OCI-LY1 (cell line): ENCODE results near the gene NUFIP1.

Source experiments
- H2AFZ ChIP-seq: fragments of 200-600 bp; sonication (generic), shearing (Covaris generic); 2 replicates; pipeline ENCODE4 v1.6.0; 2014; ENCODE audit warnings: antibody characterized with exemption, mild to moderate bottlenecking, low read length
- H3F3A ChIP-seq: fragments of 200-600 bp; sonication (generic), shearing (Covaris generic); 2 replicates; pipeline ENCODE4 v1.6.0; 2014; ENCODE audit warnings: mild to moderate bottlenecking, antibody characterized with exemption, low read length, moderate library complexity; ENCODE audit not compliant: insufficient read depth
- H3K27ac ChIP-seq: fragments of 200-600 bp; sonication (generic); 2 replicates; pipeline ENCODE4 v1.5.1; 2014; ENCODE audit warnings: low read length, mixed run types, mild to moderate bottlenecking, low read depth; ENCODE audit not compliant: poor library complexity, severe bottlenecking
- H3K27me3 ChIP-seq: fragments of 200-600 bp; sonication (generic); 2 replicates; pipeline ENCODE4 v1.6.0; 2014; ENCODE audit warnings: antibody characterized with exemption, mild to moderate bottlenecking, low read length, moderate library complexity; ENCODE audit not compliant: insufficient read depth
- H3K36me3 ChIP-seq: fragments of 200-600 bp; sonication (generic); 2 replicates; pipeline ENCODE4 v1.6.1; 2014; ENCODE audit warnings: mild to moderate bottlenecking, antibody characterized with exemption, low read length, moderate library complexity, mixed read lengths; ENCODE audit not compliant: insufficient read depth
- H3K4me1 ChIP-seq: fragments of 200-600 bp; sonication (generic); 2 replicates; pipeline ENCODE4 v1.5.1; 2014; ENCODE audit warnings: mild to moderate bottlenecking, low read length, moderate library complexity; ENCODE audit not compliant: insufficient read depth, severe bottlenecking
- H3K4me2 ChIP-seq: fragments of 200-600 bp; sonication (generic), shearing (Covaris generic); 2 replicates; pipeline ENCODE4 v1.6.1; 2014; ENCODE audit warnings: low read length
- H3K4me3 ChIP-seq: fragments of 200-600 bp; sonication (generic); 2 replicates; pipeline ENCODE4 v1.5.1; 2014; ENCODE audit warnings: low read length, low read depth, mild to moderate bottlenecking, mixed read lengths; ENCODE audit not compliant: poor library complexity, severe bottlenecking
- H3K79me2 ChIP-seq: fragments of 200-600 bp; shearing (Covaris generic); 2 replicates; pipeline ENCODE4 v1.6.1; 2016; ENCODE audit warnings: mixed run types, low read length, mixed read lengths; ENCODE audit not compliant: insufficient read depth
- H3K9ac ChIP-seq: fragments of 200-600 bp; sonication (generic), shearing (Covaris generic); 2 replicates; pipeline ENCODE4 v1.6.1; 2014; ENCODE audit warnings: mild to moderate bottlenecking, low read length, mixed read lengths
- H3K9me2 ChIP-seq: fragments of 200-600 bp; sonication (generic), shearing (Covaris generic); 2 replicates; pipeline ENCODE4 v1.6.1; 2014; ENCODE audit warnings: low read depth, mild to moderate bottlenecking, low read length, mixed read lengths
- H3K9me3 ChIP-seq: fragments of 200-600 bp; shearing (Covaris generic); 2 replicates; pipeline ENCODE4 v1.6.1; 2014; ENCODE audit warnings: low read length, mixed read lengths
- H4K20me1 ChIP-seq: fragments of 200-600 bp; sonication (generic), shearing (Covaris generic); 2 replicates; pipeline ENCODE4 v1.6.0; 2016; ENCODE audit warnings: mild to moderate bottlenecking, low read length; ENCODE audit not compliant: insufficient read depth
- CTCF ChIP-seq: fragments of 200-600 bp; sonication (generic), shearing (Covaris generic); IDR thresholded peaks from 2 replicates; pipeline ENCODE4 v1.5.1; 2017; ENCODE audit warnings: mild to moderate bottlenecking, antibody characterized with exemption, low read length, moderate library complexity, mixed read lengths
- EZH2 ChIP-seq: fragments of 200-600 bp; sonication (generic), shearing (Covaris generic); IDR thresholded peaks from 2 replicates; pipeline ENCODE4 v1.8.0; 2017; ENCODE audit warnings: borderline replicate concordance, mixed run types, mild to moderate bottlenecking, antibody characterized with exemption, low read length, moderate library complexity, mixed read lengths

NUFIP1 gene

GRCh38 chr13:44989941-44990340 lies 670 bp upstream of the NUFIP1 start:
- H4K20me1 ChIP-seq, result no peaks in the 10 kb centered on the region
- peak overlapping the region; percentile 83 for H3K4me2 ChIP-seq
- H3F3A ChIP-seq, result no peaks in the 10 kb centered on the region
- H3K4me1 ChIP-seq, result peaks cover 31% of the 10 kb centered on the region
- H3K27ac ChIP-seq, result no peak overlapping the region
- H3K27me3 ChIP-seq, result no peaks in the 10 kb centered on the region
- peaks cover 50% of the 10 kb centered on the region for H3K79me2 ChIP-seq
- H3K9me2 ChIP-seq, result no peaks in the 10 kb centered on the region
- no peaks in the 10 kb centered on the region for H3K9me3 ChIP-seq
- peaks cover 13% of the 10 kb centered on the region; the same call in 1 of the 2 replicates for H3K36me3 ChIP-seq
- H2AFZ ChIP-seq, result no peak overlapping the region
- peak overlapping the region; percentile 90 for H3K9ac ChIP-seq
- H3K4me3 ChIP-seq, result peak overlapping the region; percentile 90
- no peak for TF ChIP-seq CTCF
- no peak for TF ChIP-seq EZH2

GRCh38 chr13:44978328-44978727 lies 10.9 kb downstream of the NUFIP1 start:
- no peak overlapping the region for H3K27ac ChIP-seq
- H3K4me1 ChIP-seq, result peaks cover 17% of the 10 kb centered on the region
- H3K27me3 ChIP-seq, result no peaks in the 10 kb centered on the region
- no peaks in the 10 kb centered on the region for H3K79me2 ChIP-seq
- TF ChIP-seq EZH2 (no peak), CTCF (no peak)
- H4K20me1 ChIP-seq, result no peaks in the 10 kb centered on the region
- no peaks in the 10 kb centered on the region for H3K9me3 ChIP-seq
- no peak overlapping the region for H3K4me2 ChIP-seq
- H2AFZ ChIP-seq, result no peak overlapping the region
- peaks cover 72% of the 10 kb centered on the region for H3K36me3 ChIP-seq
- H3K4me3 ChIP-seq, result no peak overlapping the region
- H3K9me2 ChIP-seq, result no peaks in the 10 kb centered on the region
- no peak overlapping the region for H3K9ac ChIP-seq
- H3F3A ChIP-seq, result no peaks in the 10 kb centered on the region

- peaks cover 79% of the 10 kb centered on the region for H3K36me3 ChIP-seq
- no peaks in the 10 kb centered on the region for H3K27me3 ChIP-seq
- H4K20me1 ChIP-seq, result no peaks in the 10 kb centered on the region
- H2AFZ ChIP-seq, result no peak overlapping the region
- no peaks in the 10 kb centered on the region for H3K9me3 ChIP-seq
- peaks cover 17% of the 10 kb centered on the region for H3K4me1 ChIP-seq
- H3K4me2 ChIP-seq, result no peak overlapping the region
- H3K9me2 ChIP-seq, result no peaks in the 10 kb centered on the region
- H3K79me2 ChIP-seq, result no peaks in the 10 kb centered on the region
- no peak for TF ChIP-seq EZH2
- TF ChIP-seq CTCF, result no peak
- H3K9ac ChIP-seq, result no peak overlapping the region
- no peaks in the 10 kb centered on the region for H3F3A ChIP-seq
- H3K27ac ChIP-seq, result no peak overlapping the region
- H3K4me3 ChIP-seq, result no peak overlapping the region
Measured at GRCh38 chr13:44976949-44977583, 12.2 kb downstream of the NUFIP1 start.
